Brain pericyte (primary cell): ENCODE data around the gene EPHB6.

Experiments
- DNase-seq: peaks from one replicate; pipeline ENCODE4 v3.0.0-alpha.2; 2012; ENCODE audit warnings: low read depth, low spot score

EPHB6 gene

GRCh38 chr7:142854372-142855113, at the start of gene EPHB6:
EPHB6 (plus strand) TSS chr7:142855076; CDS start chr7:142863228, 8,152 bp downstream.
- no peak for DNase-seq

DNA sequence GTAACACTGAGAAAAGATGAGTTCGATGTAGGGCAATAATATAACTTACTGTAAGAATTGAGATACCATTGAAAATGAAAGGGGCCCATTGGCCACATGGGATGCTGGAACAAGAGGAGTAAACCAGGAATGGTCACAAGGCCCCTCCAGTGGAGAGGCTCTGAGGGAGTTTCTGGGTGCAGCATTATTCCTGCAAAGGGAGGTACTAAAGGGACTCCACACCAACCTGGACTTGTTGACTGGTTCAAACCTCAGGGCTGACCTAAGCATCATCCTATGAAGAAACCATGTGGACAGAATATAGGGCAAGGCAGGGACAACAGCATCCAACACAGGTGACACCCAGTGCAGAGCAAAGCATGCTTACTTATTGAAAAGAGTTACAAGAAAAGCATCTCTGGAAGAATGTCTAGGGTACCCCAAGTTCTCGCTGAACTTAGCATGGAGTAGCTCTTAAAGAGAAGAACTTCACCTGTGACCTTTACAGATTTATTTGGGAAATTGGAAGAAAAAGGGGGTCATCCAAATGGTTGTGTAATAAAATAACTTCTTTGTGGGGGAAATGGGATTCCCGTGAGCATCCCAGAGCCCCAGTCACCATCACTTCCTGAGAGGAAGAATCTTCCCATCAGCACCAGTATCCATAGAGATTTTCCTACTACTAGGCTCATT, 49.4 kb upstream of the EPHB6 start:
- DNase-seq: no peak

DNA sequence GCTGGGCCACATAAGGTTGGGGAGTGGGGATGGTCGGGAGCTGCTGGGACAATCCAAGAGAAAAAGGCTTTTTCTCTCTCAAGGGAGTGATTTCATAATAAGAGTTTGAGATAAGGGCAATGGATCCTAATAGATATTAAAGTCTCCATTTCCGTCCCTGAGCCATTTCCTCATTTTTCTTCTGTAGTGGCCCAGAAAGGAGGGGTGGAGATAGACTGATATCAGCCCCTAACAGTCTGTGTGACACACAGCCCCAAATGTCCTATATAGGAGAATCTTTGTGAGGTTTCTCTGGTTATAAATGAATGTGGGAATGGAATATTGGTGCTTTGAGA, 48.9 kb upstream of the EPHB6 start:
- DNase-seq: no peak

- no peak for DNase-seq
Measured at GRCh38 chr7:142806957-142807356, 47.9 kb upstream of the EPHB6 start.

- DNase-seq: no peak
Measured at GRCh38 chr7:142807855-142808460, 46.9 kb upstream of the EPHB6 start.

GRCh38 chr7:142808461-142808801, 46.4 kb upstream of the EPHB6 start:
- no peak for DNase-seq

DNA sequence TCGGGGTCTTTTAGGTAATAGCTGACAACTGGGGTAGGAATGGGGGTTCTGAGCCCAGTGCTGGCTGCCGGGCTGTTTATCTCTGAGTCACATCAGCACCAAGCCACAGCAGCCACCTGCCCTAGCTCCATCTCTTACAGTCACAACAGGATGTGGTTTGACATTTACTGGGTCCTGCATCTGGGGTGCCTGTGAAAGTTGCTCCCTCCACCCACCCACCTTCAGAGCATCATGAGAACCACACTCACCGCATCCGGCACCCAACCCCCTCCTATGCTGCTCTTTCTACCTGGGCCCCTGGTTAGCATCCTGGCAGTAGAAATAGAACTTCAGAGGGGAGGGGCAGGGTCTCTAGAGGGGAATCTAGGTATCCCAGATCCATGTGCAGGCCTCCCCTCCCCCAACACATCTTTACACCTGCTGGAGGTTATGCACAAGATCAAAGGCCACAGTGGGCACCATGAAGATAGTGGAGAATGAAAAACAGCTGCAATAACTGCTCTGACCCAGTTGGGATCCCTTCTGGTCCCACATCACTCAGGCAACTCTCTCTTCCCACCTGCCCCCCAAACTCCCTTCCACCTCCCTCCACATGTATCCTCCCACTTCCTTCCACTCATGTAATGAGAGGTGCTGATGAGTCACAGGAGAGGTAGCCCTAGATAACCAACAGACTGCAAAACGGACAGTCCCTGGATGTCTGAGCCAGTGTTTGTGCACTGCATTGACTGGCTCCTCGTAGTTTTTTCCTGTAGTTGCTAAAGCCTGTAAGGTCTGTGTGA, 45.9 kb upstream of the EPHB6 start:
- DNase-seq: no peak

DNA sequence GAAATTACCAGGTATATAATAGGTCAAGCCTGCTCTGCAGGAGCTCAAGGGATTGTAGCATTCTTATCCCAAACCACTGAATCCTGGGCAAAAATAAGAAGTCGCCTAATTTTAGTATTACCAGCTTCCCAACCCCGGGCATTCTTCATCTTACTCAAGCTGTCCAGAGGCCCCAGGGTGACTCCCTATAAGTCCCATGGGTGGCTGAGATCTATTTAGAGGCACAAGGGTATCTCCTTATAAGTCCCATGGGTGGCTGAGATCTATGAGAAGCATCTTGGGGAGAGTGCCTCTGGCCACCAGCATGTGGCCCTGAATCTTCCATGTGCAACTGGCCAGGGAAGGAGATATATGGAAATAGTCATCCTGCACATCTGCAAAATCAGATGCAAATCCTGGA, 45.2 kb upstream of the EPHB6 start:
- DNase-seq: no peak

GRCh38 chr7:142811154-142811737, 43.6 kb upstream of the EPHB6 start:
- no peak for DNase-seq

GRCh38 chr7:142812437-142813215, 42.2 kb upstream of the EPHB6 start:
- DNase-seq: no peak

- DNase-seq: no peak
Measured at GRCh38 chr7:142813226-142813625, 41.6 kb upstream of the EPHB6 start.

- no peak for DNase-seq
Measured at GRCh38 chr7:142813699-142814098, 41.2 kb upstream of the EPHB6 start.

DNA sequence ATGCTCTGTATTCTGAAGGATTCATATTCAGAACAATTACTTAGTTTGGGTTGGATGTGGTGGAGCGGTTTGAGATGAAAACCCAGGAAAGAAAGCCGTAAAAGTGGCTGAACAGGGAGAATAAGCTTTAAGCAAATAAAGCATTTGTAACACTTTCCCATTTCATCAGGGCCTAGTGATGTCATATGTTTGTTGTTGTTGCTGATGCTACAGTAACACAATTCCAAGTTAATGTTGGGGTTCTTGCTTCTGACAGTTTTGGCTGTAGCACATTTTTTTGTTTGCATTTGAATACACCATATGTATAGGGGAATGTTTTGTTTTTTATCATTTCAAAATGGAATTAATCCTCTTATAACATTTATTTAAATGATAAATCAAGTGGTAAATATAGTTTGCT, 40.4 kb upstream of the EPHB6 start:
- no peak for DNase-seq

- DNase-seq: no peak
Measured at GRCh38 chr7:142815134-142815533, 39.7 kb upstream of the EPHB6 start.

DNA sequence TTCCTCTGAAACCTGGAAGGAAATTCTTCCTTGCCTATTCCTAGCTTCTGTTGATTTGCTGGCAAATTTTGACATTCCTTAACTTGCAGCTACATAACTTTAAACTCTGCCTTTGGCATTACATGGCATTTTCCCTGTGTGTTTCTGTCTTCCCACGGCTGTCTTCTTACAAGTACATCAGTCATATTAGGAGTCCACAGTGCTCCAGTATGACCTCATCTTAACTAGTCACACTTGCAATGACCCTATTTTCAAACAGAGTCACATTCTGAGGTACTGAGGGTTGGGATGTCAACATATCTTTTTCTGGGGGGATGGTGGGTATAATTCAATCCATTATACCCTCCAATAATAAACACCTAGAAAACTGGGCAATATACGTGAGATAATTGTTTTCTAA, 37.4 kb upstream of the EPHB6 start:
- no peak for DNase-seq

DNA sequence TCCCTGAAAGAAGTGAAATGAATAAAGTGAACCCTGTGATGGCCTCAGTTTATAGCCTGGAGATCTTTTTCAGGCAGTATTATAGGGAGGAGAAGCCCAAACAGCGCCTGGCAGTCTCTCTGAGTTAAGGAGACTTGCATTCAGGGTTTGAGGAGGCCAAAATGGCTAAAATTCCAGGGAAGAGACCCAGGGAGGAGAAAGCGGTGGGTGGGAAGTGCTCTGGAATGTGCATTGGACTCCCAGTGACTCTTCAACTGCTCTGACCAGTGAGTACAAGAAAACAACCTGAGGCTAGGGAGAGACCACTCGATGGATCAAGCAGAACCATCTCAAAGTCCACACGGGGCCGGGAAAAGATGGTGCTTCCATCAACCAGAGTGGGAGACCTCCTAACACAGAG, 35.3 kb upstream of the EPHB6 start:
- no peak for DNase-seq

GRCh38 chr7:142822714-142823113, 32.2 kb upstream of the EPHB6 start:
- no peak for DNase-seq

GRCh38 chr7:142827951-142828500, 26.9 kb upstream of the EPHB6 start:
- no peak for DNase-seq

DNA sequence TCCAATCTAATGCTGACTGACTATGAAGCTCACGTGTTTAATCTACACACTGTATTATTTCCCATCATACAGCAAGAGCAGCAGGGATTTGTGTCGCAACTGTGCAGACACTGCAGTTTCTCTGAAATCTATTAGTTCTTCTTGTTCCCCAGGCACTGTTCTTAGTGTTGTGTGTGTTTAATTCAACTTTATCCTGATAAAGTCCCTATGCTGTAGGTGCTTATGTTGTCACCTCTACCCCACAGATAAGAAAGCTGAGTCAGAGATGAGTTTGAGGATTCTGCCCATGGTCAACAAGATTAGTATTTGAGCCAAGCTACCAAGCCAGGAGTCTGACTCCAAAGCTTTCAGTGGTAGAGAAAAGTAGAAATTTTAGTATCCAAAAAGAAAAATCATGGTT, 22.5 kb upstream of the EPHB6 start:
- no peak for DNase-seq

DNA sequence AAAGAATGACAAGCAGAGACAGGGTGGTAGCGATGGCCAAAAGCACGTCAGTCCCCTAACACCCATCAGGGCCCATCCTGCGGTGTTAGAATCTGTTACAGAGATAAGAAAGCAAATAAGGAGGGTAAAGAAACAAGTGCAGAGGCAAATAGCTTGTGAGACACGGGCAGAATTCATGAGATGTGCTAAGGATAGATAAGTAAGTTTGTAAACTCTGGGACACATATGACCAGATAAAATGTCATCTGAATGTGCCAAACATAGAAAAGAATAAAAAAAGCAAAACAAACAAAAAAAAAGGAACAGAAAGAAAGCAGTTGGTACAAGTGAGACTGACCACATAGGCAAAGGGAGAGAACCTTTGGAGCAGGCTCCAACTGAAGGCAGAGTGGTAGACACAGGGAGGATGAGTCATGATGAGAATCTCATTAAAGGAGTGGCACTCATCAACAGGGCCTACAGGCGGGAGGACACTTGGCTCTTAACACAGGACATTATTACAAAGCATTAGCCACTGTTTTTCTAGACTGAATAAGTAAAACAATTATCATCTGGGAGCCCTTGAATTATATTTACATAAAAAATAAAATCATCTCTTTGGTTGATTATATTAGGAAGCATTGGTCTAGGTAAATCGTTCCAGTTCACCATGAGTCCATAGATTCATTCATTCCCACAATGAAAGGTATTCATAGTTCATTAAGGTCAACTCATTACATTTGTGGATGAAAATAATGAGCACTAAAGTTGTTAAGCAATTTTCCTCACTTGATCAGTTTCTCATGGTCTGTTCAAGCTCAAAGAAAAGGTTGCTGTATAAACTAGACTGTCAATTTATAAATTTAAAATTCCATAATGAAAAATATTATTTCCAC, 21.5 kb upstream of the EPHB6 start:
- no peak for DNase-seq
